DOHH2 (cell line): ENCODE measurements around the gene SORT1.

ENCODE experiments used
- H3F3A ChIP-seq: fragments of 200-600 bp; sonication (generic), shearing (Covaris generic); 2 replicates; pipeline ENCODE4 v1.6.0; 2016; ENCODE audit warnings: antibody characterized with exemption, mild to moderate bottlenecking; ENCODE audit not compliant: control insufficient read depth, insufficient read depth
- H3K27ac ChIP-seq: fragments of 200-600 bp; sonication (generic); 2 replicates; pipeline ENCODE4 v1.5.1; 2014; ENCODE audit warnings: low read depth, mild to moderate bottlenecking, low read length, moderate library complexity
- H3K27me3 ChIP-seq: fragments of 200-600 bp; sonication (generic); 2 replicates; pipeline ENCODE4 v1.6.1; 2014; ENCODE audit warnings: mild to moderate bottlenecking, low read length, mixed read lengths; ENCODE audit not compliant: control insufficient read depth
- H3K36me3 ChIP-seq: fragments of 200-600 bp; sonication (generic); 2 replicates; pipeline ENCODE4 v1.6.1; 2014; ENCODE audit warnings: mild to moderate bottlenecking, low read length, moderate library complexity, mixed read lengths; ENCODE audit not compliant: control insufficient read depth
- H3K4me1 ChIP-seq: fragments of 200-600 bp; sonication (generic); 2 replicates; pipeline ENCODE4 v1.6.1; 2014; ENCODE audit warnings: mild to moderate bottlenecking, low read length, mixed read lengths; ENCODE audit not compliant: control insufficient read depth
- H3K4me2 ChIP-seq: fragments of 200-600 bp; sonication (generic); 2 replicates; pipeline ENCODE4 v1.6.0; 2014; ENCODE audit warnings: mild to moderate bottlenecking, low read length, moderate library complexity
- H3K4me3 ChIP-seq: fragments of 200-600 bp; sonication (generic); 2 replicates; pipeline ENCODE4 v1.5.1; 2014; ENCODE audit warnings: mild to moderate bottlenecking, low read length, mixed read lengths
- H3K79me2 ChIP-seq: fragments of 200-600 bp; sonication (generic); 2 replicates; pipeline ENCODE4 v1.6.1; 2014; ENCODE audit warnings: mild to moderate bottlenecking, low read length, mixed read lengths; ENCODE audit not compliant: control insufficient read depth
- H3K9me2 ChIP-seq: fragments of 200-600 bp; sonication (generic); replicated peaks from 2 replicates; pipeline ENCODE4 v1.6.1; 2014; ENCODE audit warnings: mild to moderate bottlenecking, low read length, mixed read lengths; ENCODE audit not compliant: control insufficient read depth
- H3K9me3 ChIP-seq: fragments of 200-600 bp; sonication (generic); 2 replicates; pipeline ENCODE4 v1.6.1; 2014; ENCODE audit warnings: antibody characterized with exemption, low read length, mixed read lengths; ENCODE audit not compliant: control insufficient read depth, insufficient read depth
- H4K20me1 ChIP-seq: fragments of 200-600 bp; sonication (generic); 2 replicates; pipeline ENCODE4 v1.6.0; 2014; ENCODE audit warnings: low read depth, mild to moderate bottlenecking, antibody characterized with exemption, low read length, moderate library complexity; ENCODE audit not compliant: control insufficient read depth, insufficient read depth
- CTCF ChIP-seq: fragments of 200-600 bp; sonication (generic); IDR thresholded peaks from one replicate; pipeline ENCODE4 v1.5.1; 2014; ENCODE audit warnings: antibody characterized with exemption, mild to moderate bottlenecking, low read depth, low read length; ENCODE audit not compliant: poor library complexity, severe bottlenecking
- EZH2phosphoT487 ChIP-seq: fragments of 200-600 bp; sonication (generic); IDR thresholded peaks from 2 replicates; pipeline ENCODE4 v1.6.1; 2017; ENCODE audit warnings: borderline replicate concordance, mild to moderate bottlenecking, antibody characterized with exemption, low read length, moderate library complexity, mixed read lengths

The SORT1 gene

GRCh38 chr1:109261578-109261977 lies 136.1 kb downstream of the SORT1 start:
- H3K4me2 ChIP-seq: no peak overlapping the region
- H3K27ac ChIP-seq: no peak overlapping the region
- H3K4me3 ChIP-seq: no peak overlapping the region
- no peaks in the 10 kb centered on the region for H3K4me1 ChIP-seq
- H3K27me3 ChIP-seq: no peaks in the 10 kb centered on the region
- TF ChIP-seq CTCF (no peak), EZH2phosphoT487 (no peak)
- no peaks in the 10 kb centered on the region for H3K9me2 ChIP-seq
- no peaks in the 10 kb centered on the region for H3K79me2 ChIP-seq
- H3K9me3 ChIP-seq: no peaks in the 10 kb centered on the region
- no peaks in the 10 kb centered on the region for H4K20me1 ChIP-seq
- no peaks in the 10 kb centered on the region for H3F3A ChIP-seq
- H3K36me3 ChIP-seq: no peaks in the 10 kb centered on the region

GRCh38 chr1:109261006-109261405 lies 136.7 kb downstream of the SORT1 start:
- no peaks in the 10 kb centered on the region for H3F3A ChIP-seq

GRCh38 chr1:109259674-109260557 lies 137.8 kb downstream of the SORT1 start:
- Histone ChIP-seq H3K36me3 (no peaks in the 10 kb centered on the region), H3K4me1 (no peaks in the 10 kb centered on the region), H3K4me2 (no peak overlapping the region), H3K79me2 (no peaks in the 10 kb centered on the region), H3F3A (no peaks in the 10 kb centered on the region), H3K4me3 (no peak overlapping the region), H3K9me3 (no peaks in the 10 kb centered on the region), H4K20me1 (no peaks in the 10 kb centered on the region), H3K9me2 (no peaks in the 10 kb centered on the region), H3K27ac (no peak overlapping the region), H3K27me3 (no peaks in the 10 kb centered on the region)
- TF ChIP-seq CTCF (no peak), EZH2phosphoT487 (no peak)

More at GRCh38 chr1:109261006-109261405, 136.7 kb downstream of the SORT1 start:
- H3K27me3 ChIP-seq: no peaks in the 10 kb centered on the region
- H3K79me2 ChIP-seq: no peaks in the 10 kb centered on the region
- no peaks in the 10 kb centered on the region for H3K9me2 ChIP-seq
- no peaks in the 10 kb centered on the region for H3K36me3 ChIP-seq
- no peak overlapping the region for H3K4me2 ChIP-seq
- H3K9me3 ChIP-seq: no peaks in the 10 kb centered on the region
- TF ChIP-seq EZH2phosphoT487 (no peak), CTCF (no peak)
- no peaks in the 10 kb centered on the region for H4K20me1 ChIP-seq
- H3K4me3 ChIP-seq: no peak overlapping the region
- no peak overlapping the region for H3K27ac ChIP-seq
- no peaks in the 10 kb centered on the region for H3K4me1 ChIP-seq
